GM12891 (cell line): ENCODE results near the gene TRERF1.

Source experiments
- PAX5 ChIP-seq: IDR thresholded peaks from 2 replicates; pipeline ENCODE4 v1.6.1; 2011; ENCODE audit warnings: low read length, moderate library complexity, mild to moderate bottlenecking; ENCODE audit not compliant: insufficient read depth, severe bottlenecking
- POLR2A ChIP-seq: IDR thresholded peaks from 2 replicates; pipeline ENCODE4 v1.6.1; 2011; ENCODE audit warnings: low read depth, low read length, control low read depth
- POLR2AphosphoS5 ChIP-seq: IDR thresholded peaks from 2 replicates; pipeline ENCODE4 v1.6.1; 2011; ENCODE audit warnings: low read depth, low read length, control low read depth
- POU2F2 ChIP-seq: IDR thresholded peaks from 2 replicates; pipeline ENCODE4 v1.6.1; 2011; ENCODE audit warnings: low read depth, mild to moderate bottlenecking, control low read depth, low read length, moderate library complexity
- SPI1 ChIP-seq: IDR thresholded peaks from 2 replicates; pipeline ENCODE4 v1.6.1; 2011; ENCODE audit warnings: low read depth, low read length, control low read depth
- TAF1 ChIP-seq: IDR thresholded peaks from 2 replicates; pipeline ENCODE4 v1.6.1; 2011; ENCODE audit warnings: low read depth, low read length, control low read depth

- TF ChIP-seq POLR2A (no peak), PAX5 (no peak), POLR2AphosphoS5 (no peak), TAF1 (no peak), POU2F2 (no peak), SPI1 (no peak)
These were observed 26.7 kb downstream of the TRERF1 start for GRCh38 chr6:42424906-42425474.
